Adrenal gland (tissue), 5 donors: Measurements from ENCODE around the gene ABCB10.

ENCODE experiments used
- POLR2A ChIP-seq, 2 donors: fragments of 450-650 bp; IDR thresholded peaks; one replicate each; pipeline ENCODE4 v1.6.1; 2017; ENCODE audit warnings: antibody characterized with exemption in 2 of 2, mild to moderate bottlenecking in 2 of 2, moderate library complexity in 1 of 2
- TF ChIP-seq, protein P1 (sequence below), 6 experiments: fragments of 450-650 bp in 4 of 6; fragments of 200-600 bp in 2 of 6; sonication (generic) in 1 of 6; IDR thresholded peaks; 1 replicate in 5 of 6; 2 replicates in 1 of 6; pipeline versions ENCODE4 v1.5.1 to v1.8.0; 2016 to 2021; ENCODE audit warnings: antibody characterized with exemption in 6 of 6, mild to moderate bottlenecking in 2 of 6, moderate library complexity in 1 of 6
- donor health status: DM: no; HTN: no; CAD: no.

DNA sequence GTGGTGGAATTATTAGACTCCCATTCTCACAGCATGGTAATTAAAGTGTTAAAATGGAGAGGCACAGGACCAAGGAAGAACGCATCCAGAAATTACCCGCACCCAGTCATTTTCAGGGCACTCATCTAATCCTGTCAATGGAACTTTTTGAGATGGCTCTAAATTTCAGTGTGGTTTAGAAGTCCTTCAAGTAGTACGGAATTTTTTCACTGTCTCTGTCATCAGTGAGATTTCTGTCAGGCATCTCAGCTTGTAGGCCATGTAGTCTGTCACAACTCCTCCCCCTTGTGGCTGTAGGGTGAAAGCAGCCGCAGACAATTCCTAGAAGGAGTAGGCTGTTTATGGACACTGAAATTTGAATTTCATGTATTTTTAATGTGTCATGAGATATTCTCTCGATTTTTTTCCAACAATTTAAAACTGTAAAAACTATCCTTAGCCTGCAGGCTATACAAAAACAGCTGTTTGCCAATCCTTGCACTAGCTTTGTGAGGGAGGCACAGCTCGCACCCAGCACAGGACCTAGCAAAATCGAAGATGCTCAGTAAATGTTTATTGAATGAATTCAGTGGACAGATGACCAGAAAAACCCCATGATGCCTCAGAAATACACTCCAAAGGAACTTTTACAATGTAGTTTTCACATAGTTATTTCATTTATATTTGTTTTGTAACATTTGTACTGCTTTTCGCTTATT is 43.8 kb downstream of the ABCB10 start:
- TF ChIP-seq, protein P1, sequence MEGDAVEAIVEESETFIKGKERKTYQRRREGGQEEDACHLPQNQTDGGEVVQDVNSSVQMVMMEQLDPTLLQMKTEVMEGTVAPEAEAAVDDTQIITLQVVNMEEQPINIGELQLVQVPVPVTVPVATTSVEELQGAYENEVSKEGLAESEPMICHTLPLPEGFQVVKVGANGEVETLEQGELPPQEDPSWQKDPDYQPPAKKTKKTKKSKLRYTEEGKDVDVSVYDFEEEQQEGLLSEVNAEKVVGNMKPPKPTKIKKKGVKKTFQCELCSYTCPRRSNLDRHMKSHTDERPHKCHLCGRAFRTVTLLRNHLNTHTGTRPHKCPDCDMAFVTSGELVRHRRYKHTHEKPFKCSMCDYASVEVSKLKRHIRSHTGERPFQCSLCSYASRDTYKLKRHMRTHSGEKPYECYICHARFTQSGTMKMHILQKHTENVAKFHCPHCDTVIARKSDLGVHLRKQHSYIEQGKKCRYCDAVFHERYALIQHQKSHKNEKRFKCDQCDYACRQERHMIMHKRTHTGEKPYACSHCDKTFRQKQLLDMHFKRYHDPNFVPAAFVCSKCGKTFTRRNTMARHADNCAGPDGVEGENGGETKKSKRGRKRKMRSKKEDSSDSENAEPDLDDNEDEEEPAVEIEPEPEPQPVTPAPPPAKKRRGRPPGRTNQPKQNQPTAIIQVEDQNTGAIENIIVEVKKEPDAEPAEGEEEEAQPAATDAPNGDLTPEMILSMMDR (IDR thresholded peaks at IDR 0.05) = peak; percentile 65 to 76 (median 74)
- TF ChIP-seq POLR2A (IDR thresholded peaks at IDR 0.05) = no peak
